ENCODE data around the gene RFLNA.

RFLNA gene

DNA sequence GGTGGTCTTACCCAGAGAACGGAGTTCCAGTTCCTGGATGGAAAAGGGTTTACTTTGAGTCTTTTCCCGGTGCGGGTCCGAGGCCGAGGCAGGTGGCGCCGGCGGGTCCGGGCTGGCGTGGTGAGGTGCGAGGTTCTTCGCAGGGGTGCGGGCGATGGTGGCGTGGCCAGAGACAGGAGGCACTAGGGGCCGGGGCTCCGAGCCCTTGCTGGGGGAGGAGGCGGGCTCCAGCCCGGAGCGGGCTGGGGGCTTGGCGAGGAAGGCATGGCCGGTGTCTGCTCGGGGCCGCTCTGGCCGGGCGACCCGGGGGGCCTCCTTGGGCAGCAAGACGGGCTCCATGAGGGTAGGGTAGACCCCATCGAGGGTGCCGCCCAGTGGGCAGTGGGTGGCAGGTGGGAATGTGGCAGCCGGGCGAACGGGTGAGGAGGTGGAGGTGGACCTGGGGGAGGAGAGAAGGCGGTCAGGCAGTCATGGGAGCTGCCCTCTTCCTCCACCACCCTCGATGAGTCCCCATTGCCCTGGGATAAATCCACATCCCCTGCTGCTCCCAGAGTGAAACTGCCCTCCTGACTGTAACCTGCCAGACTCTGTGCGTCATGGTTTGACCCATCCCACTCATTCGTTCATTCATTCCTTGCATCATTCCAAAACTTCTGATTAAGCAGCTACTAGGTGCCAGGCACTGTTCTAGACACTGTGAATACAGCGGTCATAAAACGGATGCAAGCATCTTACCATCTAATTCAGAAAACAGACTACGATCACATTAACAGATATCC is 42.0 kb downstream of the RFLNA start:
- DNase-seq (ENCODE audit: low read depth) = no peak

DNA sequence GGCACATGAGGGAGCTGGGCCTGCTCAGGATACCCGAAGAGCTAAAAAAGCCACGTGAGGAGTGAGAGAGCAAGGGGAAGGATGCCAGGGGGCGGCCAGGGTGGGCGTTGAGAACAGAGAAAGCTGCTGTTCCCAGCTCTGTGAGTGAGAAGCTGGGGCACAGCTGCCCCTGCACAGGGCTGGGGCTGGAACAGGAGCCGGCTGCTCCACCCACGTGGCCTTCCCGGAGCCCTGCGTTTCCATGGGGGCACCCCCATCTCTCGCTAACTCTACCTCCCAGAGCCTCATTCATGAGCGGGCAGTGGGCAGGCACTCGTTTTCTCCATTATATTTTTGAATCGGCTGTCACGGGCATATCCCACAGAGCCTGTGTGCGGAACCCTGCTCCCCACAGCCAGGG is 42.7 kb downstream of the RFLNA start:
- DNase-seq (ENCODE audit: low read depth) = no peak

DNA sequence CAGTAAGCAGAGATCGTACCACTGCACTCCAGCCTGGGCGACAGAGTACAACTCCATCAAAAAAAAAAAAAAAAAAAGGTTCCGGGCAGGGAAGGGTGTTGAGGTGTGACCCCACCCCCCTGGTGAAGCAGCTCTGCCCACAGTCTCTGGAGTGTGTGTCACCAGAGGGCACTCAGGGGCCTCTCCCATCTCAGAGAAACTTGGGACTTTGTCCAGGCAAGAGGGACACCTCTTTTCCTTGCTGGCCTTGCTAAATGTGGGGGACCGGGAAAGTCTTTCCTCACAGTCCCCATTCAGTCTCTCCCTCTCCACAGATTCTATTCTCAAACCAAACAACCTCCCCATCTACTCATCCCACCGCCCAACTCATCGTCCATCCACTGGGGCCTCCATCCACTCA is 43.6 kb downstream of the RFLNA start:
- no peak for DNase-seq (ENCODE audit: low read depth)

DNA sequence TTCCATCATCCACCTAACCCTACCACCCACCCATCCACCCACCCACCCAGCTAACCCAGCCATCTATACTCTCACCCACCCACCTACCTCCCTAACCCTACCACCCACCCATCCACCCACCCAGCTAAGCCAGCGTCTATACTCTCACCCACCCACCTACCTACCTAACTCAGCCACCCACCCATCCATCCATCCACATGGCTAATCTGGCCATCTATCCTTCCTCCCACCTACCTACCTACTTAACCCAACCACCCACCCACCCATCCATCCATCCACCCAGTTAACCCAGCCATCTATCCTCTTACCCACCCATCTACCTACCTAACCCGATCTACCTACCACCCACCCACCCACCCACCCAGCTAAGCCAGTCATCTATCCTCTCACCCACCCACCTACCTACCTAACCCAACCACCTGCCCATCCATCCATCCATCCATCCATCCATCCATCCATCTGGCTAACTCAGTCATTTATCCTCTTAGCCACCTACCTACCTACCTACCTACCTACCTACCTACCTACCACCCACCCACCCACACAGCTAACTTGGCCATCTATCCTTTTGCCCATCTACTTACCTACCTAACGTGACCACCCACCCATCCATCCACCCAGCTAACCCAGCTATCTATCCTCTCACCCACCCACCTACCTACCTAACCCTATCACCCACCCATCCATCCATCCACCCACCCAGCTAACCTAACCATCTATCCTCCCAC is 44.1 kb downstream of the RFLNA start:
- no peak for DNase-seq (ENCODE audit: low read depth)

GRCh38 chr12:124340080-124340900 is 45.4 kb downstream of the RFLNA start:
- DNase-seq (ENCODE audit: low read depth) = no peak

GRCh38 chr12:124341645-124342069 is 46.8 kb downstream of the RFLNA start:
- DNase-seq (ENCODE audit: low read depth) = no peak

- DNase-seq (ENCODE audit: low read depth) = no peak
These were observed 49.1 kb downstream of the RFLNA start for GRCh38 chr12:124344022-124344421.

- no peak for DNase-seq (ENCODE audit: low read depth)
These were observed 49.6 kb downstream of the RFLNA start for GRCh38 chr12:124344526-124344925.

DNA sequence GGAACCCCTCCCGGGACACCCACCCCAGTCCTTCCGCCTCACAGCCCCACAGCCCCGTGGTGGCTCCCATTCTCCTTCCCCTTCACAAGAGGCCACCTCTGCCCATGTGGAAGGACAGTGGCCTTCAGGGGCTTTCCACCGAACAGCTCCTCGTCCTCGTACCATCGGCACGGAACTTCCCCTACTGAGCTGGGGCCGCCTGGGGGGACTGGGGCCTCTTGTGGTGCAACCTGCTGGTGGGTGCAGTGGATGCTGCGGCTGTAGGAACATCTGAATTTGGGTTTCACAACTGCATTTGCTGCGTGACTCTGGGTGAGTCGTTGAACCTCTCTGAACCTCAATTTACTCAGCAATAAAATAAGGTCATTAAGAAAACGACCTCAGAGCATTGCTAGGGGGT is 50.9 kb downstream of the RFLNA start:
- no peak for DNase-seq (ENCODE audit: low read depth)

DNA sequence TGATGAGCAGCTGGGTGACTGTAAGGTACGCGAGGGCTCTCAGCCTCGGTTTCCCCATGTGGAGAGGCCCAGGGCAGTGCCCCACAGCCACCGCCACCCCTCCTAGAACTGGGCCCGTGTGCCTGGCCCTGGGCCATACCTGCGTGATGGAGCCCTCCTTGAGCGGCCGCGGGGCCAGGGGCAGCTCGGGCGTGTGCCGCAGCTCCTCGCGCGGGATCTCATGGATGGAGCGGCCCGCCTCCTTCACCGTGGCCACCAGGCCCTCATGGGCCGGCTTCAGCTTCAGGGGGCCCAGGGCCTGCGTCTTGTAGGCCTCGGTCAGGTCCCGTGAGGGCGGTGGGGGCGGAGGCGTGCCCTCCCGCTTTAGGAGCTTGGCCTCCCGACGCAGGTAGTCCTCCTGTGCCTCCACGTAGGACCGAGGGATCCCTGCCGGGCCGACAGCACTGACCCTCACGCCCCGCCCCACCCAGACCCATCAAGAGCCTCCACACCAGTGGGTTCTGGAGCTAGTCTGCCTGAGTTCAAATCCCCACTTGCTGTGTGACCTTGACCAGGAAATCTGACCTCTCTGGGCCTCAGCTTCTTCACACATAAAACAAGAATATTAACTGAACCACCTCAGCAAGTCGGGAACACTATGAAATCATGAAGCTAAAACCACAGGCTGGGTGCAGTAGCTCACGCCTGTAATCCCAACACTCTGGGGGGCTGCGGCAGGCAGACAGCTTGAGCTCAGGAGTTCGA is 51.7 kb downstream of the RFLNA start:
- no peak for DNase-seq (ENCODE audit: low read depth)

GRCh38 chr12:124347335-124347734 is 52.4 kb downstream of the RFLNA start:
- DNase-seq (ENCODE audit: low read depth) = no peak

- peak; percentile 10 for DNase-seq (ENCODE audit: low read depth)
These were observed 53.1 kb downstream of the RFLNA start for GRCh38 chr12:124347805-124348658.

DNA sequence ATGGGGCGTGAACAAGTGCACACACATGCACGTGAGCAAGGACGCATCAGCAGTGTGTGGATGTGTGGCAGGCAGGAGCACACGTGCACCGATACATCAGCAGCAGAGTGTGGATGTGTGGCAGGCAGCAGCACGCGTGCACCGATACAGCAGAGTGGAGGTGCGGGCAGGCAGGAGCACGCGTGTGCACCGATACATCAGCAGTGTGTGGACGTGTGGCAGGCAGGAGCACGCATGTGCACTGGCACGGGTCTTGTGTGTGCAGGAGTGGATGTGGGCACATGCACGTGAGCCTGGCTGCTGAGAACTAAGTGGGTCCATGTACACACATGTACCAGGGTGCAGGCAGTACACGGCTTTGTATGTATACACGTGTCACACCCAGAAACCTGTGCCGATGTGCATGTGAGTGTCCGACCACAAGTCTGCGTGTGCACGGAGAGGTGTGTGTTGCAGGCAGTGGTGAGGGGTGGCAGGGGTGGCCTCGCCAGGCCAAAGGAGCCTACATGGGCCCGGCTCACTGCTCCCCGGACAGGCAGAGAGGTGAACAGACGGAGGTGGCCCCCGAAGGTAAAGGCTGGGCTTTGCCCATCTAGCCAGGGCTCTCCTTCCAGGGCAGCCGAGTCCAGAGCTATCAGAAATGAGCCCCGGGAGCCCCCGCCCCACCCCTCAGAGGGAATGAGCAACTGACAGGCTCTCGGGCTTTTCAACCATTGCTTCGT is 53.9 kb downstream of the RFLNA start:
- no peak for DNase-seq (ENCODE audit: low read depth)

GRCh38 chr12:124350491-124350890 is 55.6 kb downstream of the RFLNA start:
- no peak for DNase-seq (ENCODE audit: low read depth)

DNA sequence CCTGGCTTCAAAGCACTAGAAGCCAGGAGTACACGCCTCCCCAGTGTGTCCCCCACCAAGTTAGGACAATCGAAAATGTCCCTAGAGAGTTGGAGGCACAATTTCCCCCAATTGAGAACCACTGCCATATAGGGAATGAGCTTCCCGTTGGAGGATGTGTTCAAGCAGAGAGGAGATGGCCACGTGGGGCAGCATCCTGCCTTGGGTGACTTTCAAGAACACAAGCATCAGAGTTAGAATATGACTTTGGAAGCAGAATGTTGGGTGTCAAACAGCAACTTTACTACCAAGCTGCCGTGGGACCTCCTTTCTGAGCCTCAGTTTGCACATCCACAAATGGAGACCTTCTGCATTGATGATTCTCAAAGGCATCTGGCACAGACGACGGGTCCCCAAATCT is 56.5 kb downstream of the RFLNA start:
- DNase-seq (ENCODE audit: low read depth) = no peak

GRCh38 chr12:124352257-124352656 is 57.4 kb downstream of the RFLNA start:
- no peak for DNase-seq (ENCODE audit: low read depth)

GRCh38 chr12:124352839-124353238 is 57.9 kb downstream of the RFLNA start:
- DNase-seq (ENCODE audit: low read depth) = no peak

- DNase-seq (ENCODE audit: low read depth) = no peak
These were observed 59.5 kb downstream of the RFLNA start for GRCh38 chr12:124354400-124354799.

GRCh38 chr12:124356221-124356620 is 61.3 kb downstream of the RFLNA start:
- no peak for DNase-seq (ENCODE audit: low read depth)

DNA sequence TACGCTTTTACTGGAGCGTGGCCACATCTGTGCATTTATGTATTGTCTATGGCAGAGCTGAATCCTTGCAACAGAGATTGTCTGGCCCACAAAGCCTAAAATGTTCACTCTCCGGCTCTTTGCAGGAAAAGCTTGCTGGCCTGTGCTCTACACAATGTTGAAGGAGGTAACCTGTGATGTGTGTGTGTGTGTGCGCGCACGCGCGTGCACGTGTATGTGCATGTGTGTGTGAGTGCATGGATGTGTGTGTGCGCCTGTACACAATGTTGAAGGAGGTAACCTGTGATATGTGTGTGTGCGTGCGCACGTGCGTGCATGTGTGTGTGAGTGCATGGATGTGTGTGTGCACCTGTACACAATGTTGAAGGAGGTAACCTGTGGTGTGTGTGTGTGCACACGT is 62.7 kb downstream of the RFLNA start:
- DNase-seq (ENCODE audit: low read depth) = no peak

Measured in stimulated activated CD8-positive, alpha-beta memory T cell treated with anti-CD3 and anti-CD28 coated beads, Interleukin-12 subunit alpha, Interleukin-12 subunit beta, amount 100 ng/mL, for 1 hour (primary cell).